Measurements from ENCODE around the gene GNAI2. TPM values are rescaled to one million over a fixed set of nuclear protein-coding genes. Genes with fewer than 3 reads are reported as not detected.

The GNAI2 gene
- total RNA-seq, 5 donors from 2014 or later (not counting 1 experiment from before 2014, with no cell fraction given): 257 to 313 (median 287) TPM

- H3K36me3 ChIP-seq (ENCODE audit: control insufficient read depth in 2 of 2, extremely low read depth in 1 of 2, insufficient read depth in 1 of 2, low read length in 1 of 2): peaks cover 20 to 33% of the 10 kb centered on the region in 2 donors
These were observed 54.2 kb downstream of the GNAI2 start for GRCh38 chr3:50290161-50290641.

GRCh38 chr3:50292159-50293078 is 56.4 kb downstream of the GNAI2 start, which contains the start of gene IFRD2:
TSS of gene IFRD2 (minus strand) at chr3:50292429. CDS start at chr3:50292274, 155 bp downstream.
- Mint-ChIP-seq H3K36me3 (peaks cover 8% of the 10 kb centered on the region), H3K27ac (peak within 1 kb of the TSS; percentile 95 to 97), H3K4me1 (peaks cover 14 to 25% (median 21%) of the 10 kb centered on the region in 3 donors), H3K27me3 (no peaks in the 10 kb centered on the region), H3K4me3 (peak within 1 kb of the TSS; percentile 81 to 90 (median 85)), H3K9me3 (no peaks in the 10 kb centered on the region)
- ATAC-seq (replicated peaks in 1 of 4) (peak; percentile 98 to 99 (median 99)), DNase-seq (peak; percentile 84 to 98 (median 96))
- H3K27me3 ChIP-seq (replicated peaks in 1 of 2; ENCODE audit: control insufficient read depth in 2 of 2, extremely low read depth in 1 of 2, insufficient read depth in 2 of 2, low read length in 1 of 2): no peaks in the 10 kb centered on the region
- H3K9me3 ChIP-seq: no peaks in the 10 kb centered on the region
- peak within 1 kb of the TSS; percentile 82 to 95 for H3K4me3 ChIP-seq (ENCODE audit: control insufficient read depth in 1 of 2, extremely low read depth in 1 of 2, low read length in 1 of 2)
- peaks cover 5 to 30% of the 10 kb centered on the region in 2 experiments for H3K4me1 ChIP-seq (ENCODE audit: control insufficient read depth in 1 of 2, extremely low read depth in 1 of 2, insufficient read depth in 2 of 2, low read length in 2 of 2)
- peak within 1 kb of the TSS; percentile 56 for H3K27ac ChIP-seq (ENCODE audit: low read length)
- WGBS (ENCODE audit: insufficient coverage): 1% methylated on average over 59 of the region's 67 CpGs
- ChIA-PET CTCF (interaction anchor here in 1 of 2 donors (0.6 to 0.7 kb wide), 2 partner anchors 46 to 52 kb away, joined by 3 read pairs; no protein-coding TSS in a partner anchor), POLR2A (no interaction called here)
- peaks cover 14 to 32% of the 10 kb centered on the region in 2 donors for H3K36me3 ChIP-seq (ENCODE audit: control insufficient read depth in 2 of 2, extremely low read depth in 1 of 2, insufficient read depth in 1 of 2, low read length in 1 of 2)

More at GRCh38 chr3:50290161-50290641, 54.2 kb downstream of the GNAI2 start:
- Mint-ChIP-seq H3K27ac (no peak overlapping the region), H3K27me3 (no peaks in the 10 kb centered on the region), H3K36me3 (peaks cover 9% of the 10 kb centered on the region), H3K9me3 (no peaks in the 10 kb centered on the region), H3K4me3 (peak overlapping the region; percentile 13 to 34 (median 15)), H3K4me1 (peaks cover 14 to 21% (median 17%) of the 10 kb centered on the region in 3 donors)
- ATAC-seq (replicated peaks in 1 of 4) (no peak), DNase-seq (no peak)
- H3K4me3 ChIP-seq (ENCODE audit: control insufficient read depth in 1 of 2, extremely low read depth in 1 of 2, low read length in 1 of 2): no peak overlapping the region
- POLR2A ChIA-PET: no interaction called here
- CTCF ChIA-PET: no interaction called here
- peaks cover 5 to 26% of the 10 kb centered on the region in 2 experiments for H3K4me1 ChIP-seq (ENCODE audit: control insufficient read depth in 1 of 2, extremely low read depth in 1 of 2, insufficient read depth in 2 of 2, low read length in 2 of 2)
- WGBS (ENCODE audit: insufficient coverage): 96% methylated on average over 5 of the region's 16 CpGs
- no peak overlapping the region for H3K27ac ChIP-seq (ENCODE audit: low read length)
- H3K9me3 ChIP-seq: no peaks in the 10 kb centered on the region
- no peaks in the 10 kb centered on the region for H3K27me3 ChIP-seq (replicated peaks in 1 of 2; ENCODE audit: control insufficient read depth in 2 of 2, extremely low read depth in 1 of 2, insufficient read depth in 2 of 2, low read length in 1 of 2)

GRCh38 chr3:50293079-50293801 is 57.2 kb downstream of the GNAI2 start:
- WGBS (ENCODE audit: insufficient coverage): 96% methylated on average over 10 of the region's 12 CpGs
- peak overlapping the region; percentile 81 to 90 (median 85) for H3K4me3 Mint-ChIP-seq
- DNase-seq: no peak
- H3K4me3 ChIP-seq (ENCODE audit: control insufficient read depth in 1 of 2, extremely low read depth in 1 of 2, low read length in 1 of 2): peak overlapping the region; percentile 36 to 95
- ChIA-PET CTCF (no interaction called here), POLR2A (no interaction called here)
- H3K36me3 Mint-ChIP-seq: peaks cover 5% of the 10 kb centered on the region
- H3K27ac ChIP-seq (ENCODE audit: low read length): peak overlapping the region; percentile 56
- H3K36me3 ChIP-seq (ENCODE audit: control insufficient read depth in 2 of 2, extremely low read depth in 1 of 2, insufficient read depth in 1 of 2, low read length in 1 of 2): peaks cover 7 to 24% of the 10 kb centered on the region in 2 donors
- H3K4me1 ChIP-seq (ENCODE audit: control insufficient read depth in 1 of 2, extremely low read depth in 1 of 2, insufficient read depth in 2 of 2, low read length in 2 of 2): peaks cover 6 to 38% of the 10 kb centered on the region in 2 experiments
- H3K9me3 ChIP-seq: no peaks in the 10 kb centered on the region
- no peaks in the 10 kb centered on the region for H3K9me3 Mint-ChIP-seq
- peaks cover 17 to 31% (median 29%) of the 10 kb centered on the region in 3 donors for H3K4me1 Mint-ChIP-seq
- peak overlapping the region; percentile 95 to 97 for H3K27ac Mint-ChIP-seq
- no peaks in the 10 kb centered on the region for H3K27me3 Mint-ChIP-seq
- H3K27me3 ChIP-seq (replicated peaks in 1 of 2; ENCODE audit: control insufficient read depth in 2 of 2, extremely low read depth in 1 of 2, insufficient read depth in 2 of 2, low read length in 1 of 2): no peaks in the 10 kb centered on the region
- ATAC-seq (replicated peaks in 1 of 4): no peak

- no peaks in the 10 kb centered on the region for H3K27me3 ChIP-seq (replicated peaks in 1 of 2; ENCODE audit: control insufficient read depth in 2 of 2, extremely low read depth in 1 of 2, insufficient read depth in 2 of 2, low read length in 1 of 2)
- peaks cover 10 to 46% of the 10 kb centered on the region in 2 experiments for H3K4me1 ChIP-seq (ENCODE audit: control insufficient read depth in 1 of 2, extremely low read depth in 1 of 2, insufficient read depth in 2 of 2, low read length in 2 of 2)
- Mint-ChIP-seq H3K9me3 (no peaks in the 10 kb centered on the region), H3K36me3 (no peaks in the 10 kb centered on the region), H3K27me3 (no peaks in the 10 kb centered on the region), H3K27ac (no peak overlapping the region), H3K4me3 (peak overlapping the region in 1 of 3 donors; percentile 90), H3K4me1 (peaks cover 23 to 36% (median 35%) of the 10 kb centered on the region in 3 donors)
- no peak overlapping the region for H3K4me3 ChIP-seq (ENCODE audit: control insufficient read depth in 1 of 2, extremely low read depth in 1 of 2, low read length in 1 of 2)
- H3K36me3 ChIP-seq (ENCODE audit: control insufficient read depth in 2 of 2, extremely low read depth in 1 of 2, insufficient read depth in 1 of 2, low read length in 1 of 2): peaks cover 5 to 16% of the 10 kb centered on the region in 2 donors
- H3K27ac ChIP-seq (ENCODE audit: low read length): no peak overlapping the region
- WGBS (ENCODE audit: insufficient coverage): 90% methylated on average over 2 of the region's 4 CpGs
- ATAC-seq (replicated peaks in 1 of 4): no peak
- POLR2A ChIA-PET: no interaction called here
- no peaks in the 10 kb centered on the region for H3K9me3 ChIP-seq
- no peak for DNase-seq
- CTCF ChIA-PET: no interaction called here
These were observed 58.1 kb downstream of the GNAI2 start for GRCh38 chr3:50294089-50294488.

GRCh38 chr3:50294492-50295403 is 58.7 kb downstream of the GNAI2 start:
- no peak overlapping the region for H3K27ac Mint-ChIP-seq
- Histone ChIP-seq H3K4me3 (ENCODE audit: control insufficient read depth in 1 of 2, extremely low read depth in 1 of 2, low read length in 1 of 2) (no peak overlapping the region), H3K27ac (ENCODE audit: low read length) (no peak overlapping the region), H3K9me3 (no peaks in the 10 kb centered on the region), H3K27me3 (replicated peaks in 1 of 2; ENCODE audit: control insufficient read depth in 2 of 2, extremely low read depth in 1 of 2, insufficient read depth in 2 of 2, low read length in 1 of 2) (no peaks in the 10 kb centered on the region), H3K36me3 (ENCODE audit: control insufficient read depth in 2 of 2, extremely low read depth in 1 of 2, insufficient read depth in 1 of 2, low read length in 1 of 2) (peaks cover 1 to 10% of the 10 kb centered on the region in 2 donors), H3K4me1 (ENCODE audit: control insufficient read depth in 1 of 2, extremely low read depth in 1 of 2, insufficient read depth in 2 of 2, low read length in 2 of 2) (peaks cover 10 to 47% of the 10 kb centered on the region in 2 experiments)
- ATAC-seq (replicated peaks in 1 of 4) (no peak), DNase-seq (no peak)
- ChIA-PET POLR2A (interaction anchor here in 1 of 2 donors (0.6 kb wide), 1 partner anchor 72 kb away, joined by 4 read pairs; no protein-coding TSS in a partner anchor), CTCF (interaction anchor here in 1 of 2 donors (0.5 kb wide), 1 partner anchor 34 kb away, joined by 3 read pairs; no protein-coding TSS in a partner anchor)
- 97% methylated on average over 22 of the region's 22 CpGs for WGBS (ENCODE audit: insufficient coverage)
- no peaks in the 10 kb centered on the region for H3K9me3 Mint-ChIP-seq
- H3K4me3 Mint-ChIP-seq: no peak overlapping the region
- no peaks in the 10 kb centered on the region for H3K36me3 Mint-ChIP-seq
- no peaks in the 10 kb centered on the region for H3K27me3 Mint-ChIP-seq
- peaks cover 28 to 41% (median 37%) of the 10 kb centered on the region in 3 donors for H3K4me1 Mint-ChIP-seq

Data from T-cell (primary cell).